ENCODE measurements around the gene ACSM5. TPM values are rescaled to one million over a fixed set of nuclear protein-coding genes. Genes with fewer than 3 reads are reported as not detected.
"Not testable (repeated sequence)": the region's sequence is repeated elsewhere in the genome, so short reads cannot be mapped to it uniquely, and the experiment has no call there.

ACSM5 gene
- polyA plus RNA-seq, 4 donors, result 4.4 to 7.1 (median 6.4) TPM

- DNase-seq (ENCODE audit: low read depth in 4 of 4, low spot score in 3 of 4), result no peak
Observed at GRCh38 chr16:20397468-20398074, 11.8 kb upstream of the ACSM5 start.

- no peak for DNase-seq (ENCODE audit: low read depth in 4 of 4, low spot score in 3 of 4)
Observed at GRCh38 chr16:20398603-20399002, 10.7 kb upstream of the ACSM5 start.

GRCh38 chr16:20399185-20399584 lies 10.1 kb upstream of the ACSM5 start:
- no peak for DNase-seq (ENCODE audit: low read depth in 4 of 4, low spot score in 3 of 4)

- DNase-seq (ENCODE audit: low read depth in 4 of 4, low spot score in 3 of 4), result no peak
Observed at GRCh38 chr16:20401066-20401465, 8.3 kb upstream of the ACSM5 start.

GRCh38 chr16:20401475-20402016 lies 7.8 kb upstream of the ACSM5 start:
- no peak for DNase-seq (ENCODE audit: low read depth in 4 of 4, low spot score in 3 of 4)

GRCh38 chr16:20402651-20403050 lies 6.7 kb upstream of the ACSM5 start:
- DNase-seq (ENCODE audit: low read depth in 4 of 4, low spot score in 3 of 4), result no peak

- no peak for DNase-seq (ENCODE audit: low read depth in 4 of 4, low spot score in 3 of 4)
Observed at GRCh38 chr16:20404637-20405036, 4.7 kb upstream of the ACSM5 start, which contains the start of gene PDILT. Gene PDILT (minus strand): TSS chr16:20404737. CDS start chr16:20399300, 5,437 bp downstream.

- DNase-seq (ENCODE audit: low read depth in 4 of 4, low spot score in 3 of 4), result no peak
Observed at GRCh38 chr16:20410121-20410723, 888 bp downstream of the ACSM5 start.

GRCh38 chr16:20411055-20411454 lies 1.7 kb downstream of the ACSM5 start:
- no peak for DNase-seq (ENCODE audit: low read depth in 4 of 4, low spot score in 3 of 4)

- DNase-seq (ENCODE audit: low read depth in 4 of 4, low spot score in 3 of 4), result no peak
Observed at GRCh38 chr16:20415541-20415940, 6.2 kb downstream of the ACSM5 start.

- not testable (repeated sequence) for DNase-seq (ENCODE audit: low read depth in 4 of 4, low spot score in 3 of 4)
Observed at GRCh38 chr16:20419093-20419492, 9.8 kb downstream of the ACSM5 start.

- not testable (repeated sequence) for DNase-seq (ENCODE audit: low read depth in 4 of 4, low spot score in 3 of 4)
Observed at GRCh38 chr16:20421748-20422147, 12.4 kb downstream of the ACSM5 start.

GRCh38 chr16:20423772-20424128 lies 14.4 kb downstream of the ACSM5 start:
- not testable (repeated sequence) for DNase-seq (ENCODE audit: low read depth in 4 of 4, low spot score in 3 of 4)

- DNase-seq (ENCODE audit: low read depth in 4 of 4, low spot score in 3 of 4), result no peak
Observed at GRCh38 chr16:20424129-20424866, 15.0 kb downstream of the ACSM5 start.

GRCh38 chr16:20427401-20427797 lies 18.1 kb downstream of the ACSM5 start:
- DNase-seq (ENCODE audit: low read depth in 4 of 4, low spot score in 3 of 4), result not testable (repeated sequence)

- DNase-seq (ENCODE audit: low read depth in 4 of 4, low spot score in 3 of 4), result not testable (repeated sequence)
Observed at GRCh38 chr16:20429499-20429898, 20.2 kb downstream of the ACSM5 start.

GRCh38 chr16:20430480-20430879 lies 21.1 kb downstream of the ACSM5 start:
- DNase-seq (ENCODE audit: low read depth in 4 of 4, low spot score in 3 of 4), result not testable (repeated sequence)

- no peak for DNase-seq (ENCODE audit: low read depth in 4 of 4, low spot score in 3 of 4)
Observed at GRCh38 chr16:20430948-20431347, 21.6 kb downstream of the ACSM5 start.

GRCh38 chr16:20438950-20439349 lies 29.6 kb downstream of the ACSM5 start:
- DNase-seq (ENCODE audit: low read depth in 4 of 4, low spot score in 3 of 4), result not testable (repeated sequence)

- DNase-seq (ENCODE audit: low read depth in 4 of 4, low spot score in 3 of 4), result not testable (repeated sequence)
Observed at GRCh38 chr16:20439820-20440231, 30.5 kb downstream of the ACSM5 start.

GRCh38 chr16:20440731-20441130 lies 31.4 kb downstream of the ACSM5 start:
- DNase-seq (ENCODE audit: low read depth in 4 of 4, low spot score in 3 of 4), result not testable (repeated sequence)
